Right cardiac atrium (tissue), 5 donors: ENCODE data around the gene F11. TPM values are rescaled to one million over a fixed set of nuclear protein-coding genes. Genes with fewer than 3 reads are reported as not detected.
"Not testable (repeated sequence)": the region's sequence is repeated elsewhere in the genome, so short reads cannot be mapped to it uniquely, and the experiment has no call there.

Experiments
- ATAC-seq, 2 donors: fragments of 200-7000 bp; cut with Tn5 transposase; one replicate each; pipeline versions ENCODE4 v1.8.0 to v1.9.1; 2020; ENCODE audit warnings: moderate library complexity in 2 of 2, mild to moderate bottlenecking in 1 of 2
- DNase-seq, 3 donors: peaks; one replicate each; pipeline ENCODE4 v3.0.0-alpha.2; 2020
- H3K27ac ChIP-seq: one replicate; pipeline ENCODE4 v1.5.1; 2013; ENCODE audit warnings: mild to moderate bottlenecking, low read length, control low read depth, moderate library complexity
- H3K27me3 ChIP-seq: one replicate; pipeline ENCODE4 v1.6.1; 2013; ENCODE audit not compliant: control insufficient read depth, insufficient read depth
- H3K4me1 ChIP-seq: one replicate; pipeline ENCODE4 v1.6.1; 2013; ENCODE audit warnings: low read length; ENCODE audit not compliant: control insufficient read depth, insufficient read depth
- H3K4me3 ChIP-seq: one replicate; pipeline ENCODE4 v1.5.1; 2013; ENCODE audit warnings: low read length, control low read depth
- H3K9me3 ChIP-seq: one replicate; pipeline ENCODE4 v1.6.1; 2013; ENCODE audit warnings: low read length; ENCODE audit not compliant: control insufficient read depth
- WGBS: extraction: QIAGEN DNeasy Blood & Tissue Kit; methylation state at CpG from one replicate; pipeline ENCODE4 v1.1.7; 2013; 5-methylcytosine and 5-hydroxymethylcytosine counted together
- intact Hi-C, 4 donors: fragments of 100-400 bp; cut with DNase I; formaldehyde crosslinking; loops; one replicate each; pipeline versions ENCODE4 v1.11.0 to v1.14.0; 2022 to 2023
- polyA plus RNA-seq: library from polyadenylated mRNA; stranded (reverse); fragments of 200-250 nt; gene quantifications from one replicate; pipeline ENCODE4 v1.2.3, GENCODE V29; 2013
- total RNA-seq, 4 donors: library from RNA; stranded (reverse); fragmentation: NEBNext Ultra II Directional; extraction: Animal tissue kit (Norgen Biotek cat#: 25700); gene quantifications; one replicate each; pipeline ENCODE4 v1.2.1, GENCODE V29; 2021
- donor health status: healthy with polysubstance abuse.
- donor health status: DM: no; HTN: yes; CAD: no.
- donor health status: DM: no; HTN: no; CAD: no.
- donor health status: DM: no; HTN: yes; CAD: no; lungs with severe emphysema.
- donor health status: DM: yes; HTN: yes; CAD: no.

F11 gene
- total and polyA plus RNA-seq, 5 donors, result 0.35 to 0.82 TPM; not detected in 3

- intact Hi-C loops, result no loop called here
- 85% methylated on average over 4 of the region's 4 CpGs for WGBS
- no peak overlapping the region for H3K27ac ChIP-seq
- ATAC-seq (no peak), DNase-seq (no peak)
- no peaks in the 10 kb centered on the region for H3K27me3 ChIP-seq
- no peaks in the 10 kb centered on the region for H3K4me1 ChIP-seq
- no peaks in the 10 kb centered on the region for H3K9me3 ChIP-seq
- H3K4me3 ChIP-seq, result no peak overlapping the region
These were observed 29.9 kb upstream of the F11 start for GRCh38 chr4:186236126-186236525.

- H3K4me3 ChIP-seq, result no peak overlapping the region
- WGBS, result 88% methylated on average over 7 of the region's 7 CpGs
- H3K27me3 ChIP-seq, result no peaks in the 10 kb centered on the region
- H3K4me1 ChIP-seq, result no peaks in the 10 kb centered on the region
- DNase-seq (no peak), ATAC-seq (no peak)
- H3K27ac ChIP-seq, result no peak overlapping the region
- H3K9me3 ChIP-seq, result no peaks in the 10 kb centered on the region
- intact Hi-C loops, result no loop called here
These were observed 25.5 kb upstream of the F11 start for GRCh38 chr4:186240452-186240847.

- 82% methylated on average over 7 of the region's 7 CpGs for WGBS
- Histone ChIP-seq H3K4me1 (no peaks in the 10 kb centered on the region), H3K9me3 (no peaks in the 10 kb centered on the region), H3K27me3 (no peaks in the 10 kb centered on the region), H3K27ac (no peak overlapping the region), H3K4me3 (no peak overlapping the region)
- DNase-seq (no peak), ATAC-seq (no peak)
- intact Hi-C loops, result no loop called here
These were observed 25.0 kb upstream of the F11 start for GRCh38 chr4:186240848-186241491.

GRCh38 chr4:186241616-186242015, 24.4 kb upstream of the F11 start:
- Histone ChIP-seq H3K9me3 (no peaks in the 10 kb centered on the region), H3K27me3 (no peaks in the 10 kb centered on the region), H3K27ac (no peak overlapping the region), H3K4me1 (no peaks in the 10 kb centered on the region), H3K4me3 (no peak overlapping the region)
- ATAC-seq (no peak), DNase-seq (no peak)
- intact Hi-C loops, result no loop called here
- 67% methylated on average over 4 of the region's 4 CpGs for WGBS

GRCh38 chr4:186242031-186242430, 24.0 kb upstream of the F11 start:
- H3K9me3 ChIP-seq, H3K4me1 ChIP-seq, ATAC-seq, H3K27me3 ChIP-seq, H3K27ac ChIP-seq, DNase-seq, intact Hi-C loops, H3K4me3 ChIP-seq: not testable (repeated sequence)
- 87% methylated on average over 10 of the region's 10 CpGs for WGBS

- H3K27ac ChIP-seq, result no peak overlapping the region
- H3K4me1 ChIP-seq, result no peaks in the 10 kb centered on the region
- WGBS, result 68% methylated on average over 2 of the region's 2 CpGs
- H3K27me3 ChIP-seq, result no peaks in the 10 kb centered on the region
- H3K4me3 ChIP-seq, result no peak overlapping the region
- intact Hi-C loops, result no loop called here
- no peak for DNase-seq
- H3K9me3 ChIP-seq, result no peaks in the 10 kb centered on the region
- ATAC-seq, result no peak
These were observed 22.7 kb upstream of the F11 start for GRCh38 chr4:186243331-186243730.

- 81% methylated on average over 5 of the region's 5 CpGs for WGBS
- Histone ChIP-seq H3K4me1 (no peaks in the 10 kb centered on the region), H3K27me3 (no peaks in the 10 kb centered on the region), H3K27ac (no peak overlapping the region), H3K4me3 (no peak overlapping the region), H3K9me3 (no peaks in the 10 kb centered on the region)
- DNase-seq, result no peak
- intact Hi-C loops, result no loop called here
- ATAC-seq, result no peak
These were observed 21.2 kb upstream of the F11 start for GRCh38 chr4:186244835-186245234.

GRCh38 chr4:186247062-186247752, 18.8 kb upstream of the F11 start:
- 83% methylated on average over 9 of the region's 9 CpGs for whole genome bisulfite sequencing
- H3K27me3 ChIP-seq, intact Hi-C loops: not testable (repeated sequence)

GRCh38 chr4:186248643-186249042, 17.3 kb upstream of the F11 start:
- intact Hi-C loops, result no loop called here
- 65% methylated on average over 1 of the region's 1 CpG for WGBS
- Histone ChIP-seq H3K4me3 (no peak overlapping the region), H3K4me1 (no peaks in the 10 kb centered on the region), H3K27me3 (no peaks in the 10 kb centered on the region), H3K27ac (no peak overlapping the region), H3K9me3 (no peaks in the 10 kb centered on the region)
- no peak for DNase-seq
- no peak for ATAC-seq

More at GRCh38 chr4:186247062-186247752, 18.8 kb upstream of the F11 start:
- not testable (repeated sequence) for DNase-seq, H3K9me3 ChIP-seq, H3K4me1 ChIP-seq, H3K27ac ChIP-seq, H3K4me3 ChIP-seq, ATAC-seq

GRCh38 chr4:186249785-186250754, 15.9 kb upstream of the F11 start:
- ATAC-seq, result no peak
- DNase-seq, result no peak
- Histone ChIP-seq H3K4me1 (no peaks in the 10 kb centered on the region), H3K27me3 (no peaks in the 10 kb centered on the region), H3K9me3 (no peaks in the 10 kb centered on the region), H3K4me3 (no peak overlapping the region), H3K27ac (no peak overlapping the region)
- 53% methylated on average over 8 of the region's 8 CpGs for WGBS
- intact Hi-C loops, result no loop called here

GRCh38 chr4:186250760-186251159, 15.2 kb upstream of the F11 start:
- Histone ChIP-seq H3K27ac (no peak overlapping the region), H3K4me3 (no peak overlapping the region), H3K27me3 (no peaks in the 10 kb centered on the region), H3K9me3 (no peaks in the 10 kb centered on the region), H3K4me1 (no peaks in the 10 kb centered on the region)
- intact Hi-C loops, result no loop called here
- no peak for ATAC-seq
- DNase-seq, result no peak
- 45% methylated on average over 2 of the region's 2 CpGs for WGBS
